Limb (tissue), 2 donors: ENCODE measurements around the gene TATDN3.
"Not testable (repeated sequence)": the region's sequence is repeated elsewhere in the genome, so short reads cannot be mapped to it uniquely, and the experiment has no call there.

Experiments
- DNase-seq, 2 donors: peaks; one replicate each; pipeline ENCODE4 v3.0.0-alpha.2; 2016; ENCODE audit errors: extremely low spot score in 2 of 2

Gene TATDN3

GRCh38 chr1:212775241-212775640 lies 16.5 kb upstream of the TATDN3 start:
- no peak for DNase-seq

GRCh38 chr1:212777151-212777550 lies 14.5 kb upstream of the TATDN3 start:
- DNase-seq: no peak

- DNase-seq: not testable (repeated sequence)
These were observed 12.6 kb upstream of the TATDN3 start for GRCh38 chr1:212779086-212779485.

- DNase-seq: no peak
These were observed 10.9 kb upstream of the TATDN3 start for GRCh38 chr1:212780759-212781158.

GRCh38 chr1:212781225-212781624 lies 10.5 kb upstream of the TATDN3 start:
- no peak for DNase-seq

- DNase-seq: peak in 1 of 2 donors; percentile 61
These were observed 9.1 kb upstream of the TATDN3 start for GRCh38 chr1:212782422-212783154.

- DNase-seq: no peak
These were observed 7.7 kb upstream of the TATDN3 start for GRCh38 chr1:212783976-212784375.

GRCh38 chr1:212785871-212786270 lies 5.8 kb upstream of the TATDN3 start:
- no peak for DNase-seq

- no peak for DNase-seq
These were observed 426 bp upstream of the TATDN3 start for GRCh38 chr1:212791261-212791675.

- peak in 1 of 2 donors; percentile 27 for DNase-seq
These were observed 758 bp downstream of the TATDN3 start for GRCh38 chr1:212792396-212792908.

GRCh38 chr1:212794561-212795014 lies 2.9 kb downstream of the TATDN3 start:
- no peak for DNase-seq

GRCh38 chr1:212797681-212798080 lies 6.0 kb downstream of the TATDN3 start:
- no peak for DNase-seq

- no peak for DNase-seq
These were observed 14.1 kb downstream of the TATDN3 start for GRCh38 chr1:212805767-212806166.

GRCh38 chr1:212814537-212815334 lies 23.0 kb downstream of the TATDN3 start:
- peak in 1 of 2 donors; percentile 34 for DNase-seq

GRCh38 chr1:212816567-212817278 lies 25.0 kb downstream of the TATDN3 start:
- DNase-seq: no peak

GRCh38 chr1:212819726-212820125 lies 28.0 kb downstream of the TATDN3 start:
- DNase-seq: no peak

GRCh38 chr1:212820969-212821368 lies 29.3 kb downstream of the TATDN3 start:
- DNase-seq: no peak

- no peak for DNase-seq
These were observed 31.3 kb downstream of the TATDN3 start for GRCh38 chr1:212822956-212823355.

GRCh38 chr1:212824201-212824600 lies 32.5 kb downstream of the TATDN3 start:
- DNase-seq: no peak

GRCh38 chr1:212825798-212826452 lies 34.2 kb downstream of the TATDN3 start:
- DNase-seq: no peak

GRCh38 chr1:212827171-212827776 lies 35.6 kb downstream of the TATDN3 start:
- DNase-seq: no peak
